Endothelial cell of umbilical vein (primary cell): ENCODE data around the gene ATP8B3. TPM values are rescaled to one million over a fixed set of nuclear protein-coding genes. Genes with fewer than 3 reads are reported as not detected.

Source experiments
- BruUV-seq: library from RNA; stranded (reverse); fragments of 400-500 nt; replicated peaks from 2 replicates; lab custom pipeline; 2021; lab: Mats Ljungman, UMichigan
- CTCF ChIA-PET: fragments of 300-600, 350-600 bp; sonication (Branson Sonifier 250); formaldehyde crosslinking; loops from one replicate; lab custom pipeline; 2021; ENCODE audit warnings: antibody characterized with exemption, inconsistent platforms; lab: Charles Lee
- POLR2A ChIA-PET: fragments of 300-600, 350-600 bp; sonication (Branson Sonifier 250); formaldehyde crosslinking; loops from one replicate; lab custom pipeline; 2021; ENCODE audit warnings: antibody characterized with exemption, inconsistent platforms; lab: Charles Lee
- DNase-seq: peaks from one replicate; pipeline ENCODE4 v3.0.0-alpha.2; 2011; ENCODE audit warnings: low read depth, low spot score
- FAIRE-seq: peaks from 2 replicates; lab custom pipeline; 2011; peaks lifted over from hg19 to GRCh38; lab: Jason Lieb, UNC
- H2AFZ ChIP-seq: 2 replicates; pipeline ENCODE4 v1.6.0; 2012; ENCODE audit warnings: low read depth, low read length, control low read depth, inconsistent platforms
- H3K27ac ChIP-seq: 2 replicates; pipeline ENCODE4 v1.5.1; 2011; ENCODE audit warnings: low read depth, mild to moderate bottlenecking, control low read depth, low read length, moderate library complexity; ENCODE audit not compliant: insufficient read depth
- H3K27me3 ChIP-seq, 2 experiments: 2 replicates each; pipeline versions ENCODE4 v1.6.0 to v1.6.1; 2011; ENCODE audit warnings: low read length in 2 of 2, mixed read lengths in 1 of 2; ENCODE audit not compliant: control insufficient read depth in 2 of 2, insufficient read depth in 2 of 2
- H3K36me3 ChIP-seq, 2 experiments: 2 replicates in 1 of 2; 3 replicates in 1 of 2; pipeline ENCODE4 v1.5.1; 2011; ENCODE audit warnings: low read length in 2 of 2, mild to moderate bottlenecking in 1 of 2, moderate library complexity in 1 of 2; ENCODE audit not compliant: control insufficient read depth in 2 of 2, insufficient read depth in 2 of 2; ENCODE audit errors: extremely low read depth in 1 of 2
- H3K4me1 ChIP-seq: 3 replicates; pipeline ENCODE4 v1.5.1; 2011; ENCODE audit warnings: mild to moderate bottlenecking, low read length; ENCODE audit not compliant: control insufficient read depth, insufficient read depth; ENCODE audit errors: extremely low read depth
- H3K4me2 ChIP-seq: 2 replicates; pipeline ENCODE4 v1.6.1; 2011; ENCODE audit warnings: low read length, control low read depth, mixed read lengths; ENCODE audit not compliant: insufficient read depth
- H3K4me3 ChIP-seq, 3 experiments: fragments of 200-600 bp in 1 of 3; sonication (generic), shearing (Covaris generic) in 1 of 3; replicated peaks in 1 of 3; 2 replicates each; pipeline ENCODE4 v1.5.1; 2011 to 2016; ENCODE audit warnings: control low read depth in 3 of 3, low read length in 3 of 3, mild to moderate bottlenecking in 2 of 3, inconsistent platforms in 1 of 3, low read depth in 1 of 3, moderate library complexity in 1 of 3; ENCODE audit not compliant: insufficient read depth in 1 of 3
- H3K79me2 ChIP-seq: 2 replicates; pipeline ENCODE4 v1.6.0; 2012; ENCODE audit warnings: low read length, inconsistent platforms; ENCODE audit not compliant: control insufficient read depth, insufficient read depth
- H3K9ac ChIP-seq: replicated peaks from 2 replicates; pipeline ENCODE3; 2011; ENCODE audit warnings: low read length, control low read depth; ENCODE audit not compliant: insufficient read depth; ENCODE audit errors: extremely low read depth
- H3K9me1 ChIP-seq: replicated peaks from 3 replicates; pipeline ENCODE4 v1.6.0; 2011; ENCODE audit warnings: mild to moderate bottlenecking, low read length; ENCODE audit not compliant: control insufficient read depth, insufficient read depth; ENCODE audit errors: extremely low read depth
- H3K9me3 ChIP-seq: replicated peaks from 2 replicates; pipeline ENCODE4 v1.5.1; 2012; ENCODE audit warnings: low read length, inconsistent platforms; ENCODE audit not compliant: control insufficient read depth, insufficient read depth
- H4K20me1 ChIP-seq: replicated peaks from 2 replicates; pipeline ENCODE3; 2011; ENCODE audit warnings: mild to moderate bottlenecking, low read length; ENCODE audit not compliant: control insufficient read depth, insufficient read depth; ENCODE audit errors: extremely low read depth
- CTCF ChIP-seq, 2 donors: IDR thresholded peaks; 1 replicate in 1 of 2; 2 replicates in 1 of 2; pipeline ENCODE4 v1.5.1; 2011; ENCODE audit warnings: low read length in 2 of 2, mild to moderate bottlenecking in 2 of 2, moderate library complexity in 2 of 2, control low read depth in 1 of 2, inconsistent platforms in 1 of 2, low read depth in 1 of 2; ENCODE audit not compliant: insufficient read depth in 1 of 2; ENCODE audit errors: extremely low read depth in 1 of 2
- EZH2 ChIP-seq: IDR thresholded peaks from 2 replicates; pipeline ENCODE4 v1.6.1; 2012; ENCODE audit warnings: borderline replicate concordance, low read depth, mild to moderate bottlenecking, moderate library complexity, low read length, inconsistent platforms; ENCODE audit not compliant: severe bottlenecking
- FOS ChIP-seq: IDR thresholded peaks from 2 replicates; pipeline ENCODE4 v1.6.1; 2011; ENCODE audit warnings: mild to moderate bottlenecking, low read length, moderate library complexity, borderline replicate concordance; ENCODE audit not compliant: insufficient read depth
- GATA2 ChIP-seq: IDR thresholded peaks from 2 replicates; pipeline ENCODE4 v1.7.0; 2011; ENCODE audit warnings: low read depth, mild to moderate bottlenecking, moderate library complexity, mixed read lengths, low read length; ENCODE audit not compliant: insufficient read length, insufficient read depth
- MAX ChIP-seq: IDR thresholded peaks from 2 replicates; pipeline ENCODE4 v1.6.1; 2011; ENCODE audit not compliant: insufficient read depth, insufficient read length
- MYC ChIP-seq: IDR thresholded peaks from one replicate; pipeline ENCODE4 v1.6.1; 2011; ENCODE audit warnings: mild to moderate bottlenecking, low read depth, low read length
- POLR2A ChIP-seq: IDR thresholded peaks from 2 replicates; pipeline ENCODE4 v1.6.1; 2012; ENCODE audit warnings: low read depth, mild to moderate bottlenecking, control low read depth, low read length
- POLR2AphosphoS5 ChIP-seq: IDR thresholded peaks from 2 replicates; pipeline ENCODE4 v1.6.1; 2012; ENCODE audit warnings: low read depth, mild to moderate bottlenecking, control low read depth, low read length, moderate library complexity; ENCODE audit not compliant: insufficient read depth
- dilution Hi-C: fragments of 300-500 bp; cut with MboI; formaldehyde crosslinking; loops from one replicate; pipeline ENCODE4 v1.15.0; 2019; ENCODE audit warnings: low sequenced_read_pairs; ENCODE audit not compliant: extremely low pct_ligation_motif_present
- intact Hi-C: fragments of 100-400 bp; cut with micrococcal nuclease; formaldehyde crosslinking; loops from one replicate; pipeline ENCODE4 v1.10.0; 2022
- polyA plus RNA-seq, 4 experiments: library from polyadenylated mRNA; depleted of rRNA in 3 of 4; stranded (reverse) in 3 of 4; unstranded in 1 of 4; fragments of >200 nt; gene quantifications; 2 replicates each; pipeline versions ENCODE4 v1.2.1 to v1.2.3, GENCODE V29; 2011 to 2012; ENCODE audit warnings: missing spikeins in 1 of 4
- total RNA-seq: library from RNA; stranded (reverse); gene quantifications from 2 replicates; pipeline ENCODE4 v1.2.3, GENCODE V29; 2021

ATP8B3 gene
- total and polyA plus RNA-seq, 2 donors (not counting 3 experiments of a cell fraction or from before 2014, with no cell fraction given), result 1.1 to 7.3 TPM

DNA sequence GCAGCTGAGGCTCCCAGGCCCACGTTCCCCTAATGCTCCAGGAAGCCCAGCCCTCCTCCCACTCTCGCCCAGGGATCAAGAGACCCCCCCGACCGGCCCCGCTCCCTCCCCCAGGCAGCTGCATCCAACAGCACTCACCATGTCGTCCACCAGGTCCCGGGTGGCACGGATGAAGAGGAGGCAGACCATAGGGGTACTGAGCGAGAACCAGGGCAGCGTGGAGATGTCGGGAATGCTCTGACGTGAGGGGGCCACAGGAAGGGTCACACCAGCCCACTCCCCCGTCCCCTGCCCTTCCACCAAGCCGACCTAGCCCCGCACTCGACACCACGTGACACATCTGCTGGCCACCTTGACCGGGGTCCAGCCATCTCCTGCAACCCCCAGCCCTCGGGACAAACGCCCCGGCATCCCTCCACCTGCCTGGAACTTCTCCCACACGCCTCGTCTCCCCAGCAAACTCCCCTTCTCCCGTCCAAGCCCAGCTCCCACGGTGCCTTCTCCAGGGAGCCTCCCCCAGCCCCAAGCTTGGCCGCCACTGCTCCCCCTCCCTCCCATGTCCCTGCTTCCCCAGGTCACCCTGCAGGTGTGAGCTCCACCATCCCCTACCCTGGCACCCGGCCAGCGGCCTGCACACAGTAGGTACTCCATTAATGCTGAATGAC, 4.9 kb downstream of the ATP8B3 start:
- BruUV-seq, result no TSS peak
- intact Hi-C loops, result no loop called here
- POLR2A ChIA-PET, result no interaction called here

More for the DNA sequence above, 4.9 kb downstream of the ATP8B3 start:
- Histone ChIP-seq H3K9me3 (no peaks in the 10 kb centered on the region), H4K20me1 (no peaks in the 10 kb centered on the region), H3K4me1 (peaks cover 5% of the 10 kb centered on the region), H3K36me3 (no peaks in the 10 kb centered on the region), H3K4me2 (no peak overlapping the region), H3K27ac (no peak overlapping the region), H3K9me1 (no peaks in the 10 kb centered on the region), H3K79me2 (no peaks in the 10 kb centered on the region), H2AFZ (no peak overlapping the region), H3K9ac (no peak overlapping the region), H3K4me3 (no peak overlapping the region), H3K27me3 (no peaks in the 10 kb centered on the region)
- dilution Hi-C loops, result no loop called here
- TF ChIP-seq MYC (no peak), GATA2 (no peak), CTCF (IDR thresholded peaks at IDR 0.05; ENCODE audit: extremely low read depth in 1 of 2, insufficient read depth in 1 of 2, low read depth in 1 of 2, low read length in 2 of 2) (no peak), MAX (no peak), EZH2 (no peak), POLR2A (no peak), POLR2AphosphoS5 (no peak), FOS (no peak)
- DNase-seq (no peak), FAIRE-seq (no peak)
- CTCF ChIA-PET, result interaction anchor here (0.9 to 1.7 kb wide), 4 partner anchors 18 to 135 kb away, joined by 3 to 4 read pairs (median 3); no protein-coding TSS in a partner anchor
